Activated naive CD4-positive, alpha-beta T cell treated with anti-CD3 and anti-CD28 coated beads for 36 hours (primary cell): ENCODE data around the gene ARMCX1. TPM values are rescaled to one million over a fixed set of nuclear protein-coding genes. Genes with fewer than 3 reads are reported as not detected.

Experiments
- CTCF ChIA-PET: fragments of 350-600 bp; sonication (Branson Sonifier 250); formaldehyde crosslinking; loops from one replicate; lab custom pipeline; 2021; ENCODE audit warnings: antibody characterized with exemption; lab: Charles Lee
- DNase-seq: peaks from one replicate; pipeline ENCODE4 v3.0.0-alpha.2; 2020
- H3K27ac Mint-ChIP-seq: one replicate; pipeline ENCODE4 v1.8.0; 2021; ENCODE audit warnings: mild to moderate bottlenecking, mixed read lengths
- H3K27me3 Mint-ChIP-seq: one replicate; pipeline ENCODE4 v1.8.0; 2021; ENCODE audit warnings: low read depth, mixed read lengths
- H3K36me3 Mint-ChIP-seq: one replicate; pipeline ENCODE4 v1.8.0; 2021; ENCODE audit warnings: low read depth, mixed read lengths
- H3K4me1 Mint-ChIP-seq: one replicate; pipeline ENCODE4 v1.8.0; 2021; ENCODE audit warnings: low read depth, mixed read lengths
- H3K4me3 Mint-ChIP-seq: one replicate; pipeline ENCODE4 v1.8.0; 2021; ENCODE audit warnings: mild to moderate bottlenecking, moderate library complexity, mixed read lengths
- H3K9me3 Mint-ChIP-seq: one replicate; pipeline ENCODE4 v1.8.0; 2021; ENCODE audit warnings: mixed read lengths
- intact Hi-C: fragments of 100-400 bp; cut with micrococcal nuclease; formaldehyde crosslinking; loops from one replicate; pipeline ENCODE4 v1.15.1; 2023
- total RNA-seq, 2 experiments: library from RNA; stranded (reverse); gene quantifications; one replicate each; pipeline ENCODE4 v1.2.3, GENCODE V29; 2021

ARMCX1 gene
- total RNA-seq, 2 experiments from 2014 or later, result 2.6 to 3.0 TPM

- CTCF ChIA-PET, result interaction anchor here (0.5 kb wide), 1 partner anchor 1159 kb away, joined by 3 read pairs; no protein-coding TSS in a partner anchor
- Mint-ChIP-seq H3K4me1 (no peaks in the 10 kb centered on the region), H3K27me3 (peaks cover under 1% of the 10 kb centered on the region), H3K36me3 (no peaks in the 10 kb centered on the region), H3K27ac (no peak overlapping the region), H3K9me3 (no peaks in the 10 kb centered on the region), H3K4me3 (no peak overlapping the region)
- intact Hi-C loops, result no loop called here
- DNase-seq, result no peak
These were observed 51.7 kb downstream of the ARMCX1 start for GRCh38 chrX:101602077-101602476.

Other genes starting within 250 kb of the ARMCX1 start
- 10 to 100 TPM; 14.9 to 15.9 TPM for gene TIMM8A, start 201.8 kb upstream of the ARMCX1 start, total RNA-seq
- gene BTK, start 164.4 kb upstream of the ARMCX1 start, total RNA-seq, result under 1 TPM; 0.38 to 0.47 TPM
- 100 to 1,000 TPM; 446 to 500 TPM for gene RPL36A, start 159.5 kb upstream of the ARMCX1 start, total RNA-seq
- 10 to 100 TPM; 40.7 to 45.8 TPM for gene GLA, start 142.6 kb upstream of the ARMCX1 start, total RNA-seq
- gene HNRNPH2, start 142.3 kb upstream of the ARMCX1 start, total RNA-seq, result 10 to 100 TPM; 31.5 to 31.9 TPM
- gene ARMCX4, start 65.1 kb upstream of the ARMCX1 start, total RNA-seq, result 1 to 10 TPM; 5.5 to 6.1 TPM
- gene ARMCX6, start 67.5 kb downstream of the ARMCX1 start, total RNA-seq, result 10 to 100 TPM; 30.7 to 31.6 TPM
- 10 to 100 TPM; 28.2 to 30.4 TPM for gene ARMCX3, start 72.6 kb downstream of the ARMCX1 start, total RNA-seq
- gene ARMCX2, start 109.3 kb downstream of the ARMCX1 start, total RNA-seq, result 10 to 100 TPM in 1 of 2 experiments, 1 to 10 TPM in 1; 9.3 to 10.9 TPM